MM.1S (cell line): ENCODE data around the gene STRIT1.

ENCODE experiments used
- CTCF ChIP-seq: fragments of 300-600 bp; sonication (generic); IDR thresholded peaks from 2 replicates; pipeline ENCODE4 v1.5.1; 2016; ENCODE audit warnings: antibody characterized with exemption, low read length, mixed read lengths
- EZH2 ChIP-seq: fragments of 300-600 bp; sonication (generic); optimal IDR thresholded peaks from 2 replicates; pipeline ENCODE3; 2017; ENCODE audit warnings: low read depth, mild to moderate bottlenecking, antibody characterized with exemption, low read length, mixed read lengths
- EZH2phosphoT487 ChIP-seq: fragments of 300-600 bp; sonication (generic); IDR thresholded peaks from 2 replicates; pipeline ENCODE4 v1.6.1; 2018; ENCODE audit warnings: antibody characterized with exemption, low read length

- no peak for TF ChIP-seq EZH2
- no peak for TF ChIP-seq CTCF
- no peak for TF ChIP-seq EZH2phosphoT487
Observed at GRCh38 chr3:155309581-155309980, 16.1 kb upstream of the STRIT1 start.
